GM18870 (cell line): ENCODE data around the gene NRF1.

Experiments used
- ATAC-seq: cut with Tn5 transposase; IDR thresholded peaks from one replicate; pipeline ENCODE4 v1.9.1; 2021; ENCODE audit warnings: moderate library complexity; ENCODE audit not compliant: unreplicated experiment

Gene NRF1

DNA sequence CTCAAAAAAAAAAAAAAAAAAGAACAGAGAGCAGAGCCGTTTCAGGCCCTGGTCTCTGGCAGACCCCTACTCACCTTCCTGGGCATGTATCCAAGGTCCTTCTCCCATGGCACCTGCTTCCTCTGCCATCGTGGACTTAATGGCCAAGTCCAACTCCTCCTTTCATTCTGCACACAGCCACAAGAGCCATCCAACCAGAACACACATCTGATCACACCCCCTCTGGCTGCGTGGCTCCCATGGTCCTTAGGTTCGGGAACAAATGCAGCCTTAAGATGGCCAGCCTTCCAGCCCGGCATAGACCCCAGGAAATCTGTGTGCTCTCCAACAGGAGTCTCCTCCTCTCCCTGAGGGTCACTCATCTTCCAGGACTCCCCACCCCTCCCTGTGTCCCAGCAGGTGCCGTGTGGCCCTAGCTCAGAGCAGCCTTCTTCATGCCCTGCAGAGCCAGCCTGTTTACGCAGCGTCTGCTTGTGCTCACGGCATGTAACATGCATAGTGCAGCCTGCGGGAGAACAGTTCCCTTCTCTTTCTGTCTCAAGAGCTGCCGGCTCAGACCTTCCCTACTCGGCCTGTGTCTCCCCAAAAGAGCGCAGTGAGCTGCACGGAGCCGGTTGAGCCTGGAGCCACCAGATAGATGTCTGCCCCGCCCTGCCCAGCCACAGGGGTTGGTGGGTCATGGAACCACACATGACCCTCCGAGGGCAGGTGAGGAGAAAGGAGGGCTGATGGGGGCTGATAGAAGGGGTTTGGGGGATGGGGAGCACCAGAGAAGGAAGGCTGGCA, 157.3 kb downstream of the NRF1 start:
- no peak for ATAC-seq

DNA sequence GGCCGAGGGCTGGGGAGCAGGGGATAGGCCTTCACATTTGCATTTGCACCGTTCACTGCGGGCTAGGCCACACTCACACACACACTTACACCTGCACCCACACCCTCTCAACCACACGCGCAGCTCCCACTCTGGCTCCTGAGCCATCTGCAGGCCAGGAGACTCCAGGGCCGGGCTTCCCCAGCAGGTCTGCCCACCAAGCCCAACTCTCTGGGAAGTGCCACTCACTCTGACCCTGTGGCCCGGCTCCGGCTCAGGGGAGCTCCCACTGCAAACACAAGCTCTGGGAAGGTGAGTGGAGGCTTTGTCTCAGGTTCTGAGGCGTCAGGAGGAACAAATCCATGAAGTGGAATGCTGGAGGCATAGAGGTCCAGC, 157.9 kb downstream of the NRF1 start:
- no peak for ATAC-seq

GRCh38 chr7:129769866-129770808, 158.6 kb downstream of the NRF1 start:
- no peak for ATAC-seq

- ATAC-seq: no peak
Measured at GRCh38 chr7:129771201-129771927, 159.8 kb downstream of the NRF1 start.

- ATAC-seq: no peak
Measured at GRCh38 chr7:129771928-129772479, 160.5 kb downstream of the NRF1 start.

- ATAC-seq: no peak
Measured at GRCh38 chr7:129772646-129773280, 161.2 kb downstream of the NRF1 start.

- no peak for ATAC-seq
Measured at GRCh38 chr7:129773328-129773731, 161.8 kb downstream of the NRF1 start.

GRCh38 chr7:129773871-129774270, 162.4 kb downstream of the NRF1 start:
- no peak for ATAC-seq

GRCh38 chr7:129774359-129774758, 162.8 kb downstream of the NRF1 start:
- ATAC-seq: no peak

DNA sequence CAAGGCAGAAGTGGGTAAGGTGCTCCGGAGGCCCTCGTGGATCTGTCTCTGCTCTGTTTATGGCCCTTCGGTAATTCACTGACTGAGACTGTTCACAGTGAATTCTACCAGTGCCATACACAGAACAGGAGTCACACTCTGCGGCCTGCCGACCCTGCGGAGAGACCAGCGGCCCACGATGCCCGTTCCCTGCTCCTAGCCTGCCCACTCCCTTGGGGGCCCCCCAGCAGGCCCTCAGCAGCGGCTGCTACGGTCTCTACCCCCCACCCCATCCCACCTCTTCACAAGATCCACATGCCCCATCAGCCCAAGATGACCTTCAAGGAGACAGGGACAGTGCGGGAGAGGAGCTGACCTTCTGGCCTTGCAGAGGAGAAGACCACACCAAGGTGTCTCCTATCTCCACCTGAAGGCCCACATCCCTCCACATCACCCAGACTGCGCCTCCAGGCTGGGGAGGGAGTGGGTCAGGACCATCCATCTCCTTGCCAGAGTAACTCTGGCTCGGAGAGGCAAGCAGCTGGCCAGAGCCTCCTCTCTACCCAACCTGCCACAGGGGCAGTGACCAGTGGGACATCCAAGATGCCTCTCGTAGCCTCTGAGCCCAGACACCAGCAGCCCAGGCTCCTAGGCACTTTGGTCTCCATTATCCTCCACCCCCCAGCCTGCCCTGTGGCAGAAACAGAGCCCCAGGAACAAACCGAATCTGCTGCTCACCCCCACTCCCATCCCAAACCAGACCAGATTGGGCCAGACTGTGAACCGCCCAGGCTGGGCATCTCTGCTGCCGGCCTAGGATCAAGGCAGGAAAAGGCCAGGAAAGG, 163.6 kb downstream of the NRF1 start:
- no peak for ATAC-seq

DNA sequence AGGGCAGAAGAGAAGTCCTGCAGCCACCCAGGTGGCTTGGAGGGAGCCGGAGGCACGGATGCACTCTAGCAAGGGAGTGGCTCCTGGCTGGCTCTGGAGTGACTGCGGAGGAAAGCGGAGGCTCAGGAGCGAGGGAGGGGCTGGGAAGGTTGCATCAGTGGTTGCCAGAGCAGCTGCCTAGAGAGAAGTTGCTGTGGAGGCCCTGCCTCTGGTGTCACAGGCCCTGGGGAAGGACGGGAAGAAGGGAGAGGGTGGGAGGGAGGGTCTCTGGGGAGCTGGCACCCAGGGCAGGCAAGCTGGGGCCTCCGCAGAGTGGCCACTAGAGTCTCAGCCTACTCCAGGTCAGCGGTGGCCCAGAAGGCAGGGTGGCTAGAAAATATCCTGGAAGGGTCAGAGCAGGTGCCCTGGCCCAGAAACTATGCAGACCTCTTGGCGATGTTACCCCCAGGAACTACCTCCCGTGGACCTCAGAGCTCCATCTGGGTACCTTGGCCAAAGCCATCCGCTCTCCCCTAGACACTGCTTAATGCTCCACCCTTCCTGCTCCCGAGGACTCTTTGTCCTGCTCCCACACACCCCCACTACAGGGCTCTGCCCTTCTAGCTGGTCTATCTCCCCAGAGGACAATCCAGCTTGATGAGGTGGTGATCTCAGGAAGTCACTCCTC, 164.3 kb downstream of the NRF1 start:
- no peak for ATAC-seq

GRCh38 chr7:129776362-129776722, 164.8 kb downstream of the NRF1 start:
- no peak for ATAC-seq

- ATAC-seq: no peak
Measured at GRCh38 chr7:129777195-129777844, 165.8 kb downstream of the NRF1 start.

- ATAC-seq: no peak
Measured at GRCh38 chr7:129777993-129778769, 166.7 kb downstream of the NRF1 start.

GRCh38 chr7:129778770-129779601, 167.5 kb downstream of the NRF1 start:
- ATAC-seq: no peak

GRCh38 chr7:129779602-129780256, 168.2 kb downstream of the NRF1 start:
- ATAC-seq: no peak
